GM18526 (cell line): ENCODE results near the gene TEX50.

Experiments
- POLR2A ChIP-seq: IDR thresholded peaks from 3 replicates; pipeline ENCODE4 v1.6.1; 2011; ENCODE audit not compliant: insufficient read length; ENCODE audit errors: extremely low read depth

The TEX50 gene

DNA sequence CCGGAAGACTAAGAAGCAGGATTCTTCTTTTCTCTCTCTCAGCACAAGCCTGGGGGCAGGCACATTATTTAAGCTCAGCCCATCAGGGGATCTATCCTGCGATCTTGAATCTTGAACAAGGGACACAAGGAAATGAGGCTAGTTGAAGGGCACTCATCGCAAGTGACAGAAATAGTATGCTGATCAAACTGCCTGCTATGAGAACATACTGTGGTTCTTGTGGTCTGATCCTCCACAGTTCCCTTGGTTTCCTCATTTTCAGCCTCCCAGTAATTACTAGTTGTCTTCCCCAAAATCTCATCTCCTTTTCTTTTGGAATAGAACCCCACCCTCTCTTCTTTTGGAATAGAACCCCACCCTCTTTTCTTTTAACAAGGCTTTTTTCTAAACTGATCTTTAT lies 28.0 kb downstream of the TEX50 start:
- TF ChIP-seq POLR2A = no peak

DNA sequence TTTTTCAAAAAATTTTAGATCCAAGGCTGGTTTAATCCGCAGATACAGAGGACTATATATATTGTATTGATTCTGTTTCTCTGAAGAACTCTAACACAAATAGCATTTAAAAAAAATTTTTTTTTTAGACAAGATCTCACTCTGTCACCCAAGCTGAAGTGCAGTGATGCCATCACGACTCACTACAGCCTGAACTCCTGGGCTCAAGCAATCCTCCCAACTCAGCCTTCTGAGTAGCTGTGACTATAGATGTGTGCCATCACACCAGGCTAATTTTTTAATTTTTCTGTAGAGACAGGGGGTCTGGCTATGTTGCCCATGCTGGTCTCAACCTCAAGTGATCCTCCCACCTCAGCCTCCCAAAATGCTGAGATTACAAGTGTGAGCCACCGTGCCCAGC lies 31.5 kb downstream of the TEX50 start:
- TF ChIP-seq POLR2A = no peak

DNA sequence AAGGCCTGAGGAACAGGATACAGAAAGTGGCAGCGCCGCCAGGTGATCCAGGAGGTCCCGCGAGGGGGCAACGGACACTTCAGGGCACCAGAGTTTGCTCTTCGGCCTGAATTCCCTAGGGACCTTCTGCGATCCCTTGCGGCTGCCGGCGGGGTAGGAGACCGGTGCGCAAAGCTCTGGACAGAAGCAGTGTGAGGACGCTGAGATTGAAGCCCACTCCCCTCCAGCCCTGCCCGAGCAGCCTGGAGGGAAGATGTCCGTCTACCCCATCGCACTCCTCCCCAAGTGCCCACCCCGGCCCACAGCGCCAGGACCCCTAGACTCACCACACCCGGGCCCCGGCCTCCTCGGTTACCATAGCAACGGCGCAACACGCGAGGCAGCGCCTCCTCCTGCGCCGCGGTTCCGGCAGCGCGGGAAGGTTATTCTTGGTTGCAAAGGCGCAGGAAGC lies 34.4 kb downstream of the TEX50 start, which contains the start of gene ANKRD45:
Gene ANKRD45 (minus strand): TSS at position 361 of the 451 bp plus-strand sequence. CDS start 10,433 bp downstream, outside the sequence.
- TF ChIP-seq POLR2A = no peak

GRCh38 chr1:173682184-173682583 lies 47.0 kb downstream of the TEX50 start:
- no peak for TF ChIP-seq POLR2A
